ENCODE data around the gene ACOX1. TPM values are rescaled to one million over a fixed set of nuclear protein-coding genes. Genes with fewer than 3 reads are reported as not detected.

ACOX1 gene
- total RNA-seq, 4 donors from 2014 or later = 11.2 to 70.0 (median 42.0) TPM

DNA sequence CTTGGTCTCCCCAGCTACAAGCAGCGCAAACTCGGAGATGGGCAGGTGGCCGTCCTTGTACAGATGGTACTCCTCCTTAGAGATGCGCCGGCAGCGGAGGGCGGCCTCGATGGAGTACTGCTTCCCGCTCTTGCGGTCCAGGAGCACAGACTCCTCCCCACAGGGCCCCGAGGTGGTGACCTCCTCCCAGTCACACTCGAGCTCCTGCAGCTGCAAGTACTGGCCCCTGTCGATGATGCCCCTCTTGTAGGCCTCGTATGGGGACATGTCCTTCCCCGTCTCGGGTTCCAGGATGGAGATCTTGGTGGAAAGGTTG is 28.8 kb upstream of the ACOX1 start:
- Histone ChIP-seq H3K27me3 (no peaks in the 10 kb centered on the region), H3K27ac (no peak overlapping the region), H3K36me3 (no peaks in the 10 kb centered on the region), H3K4me1 (no peaks in the 10 kb centered on the region), H3K4me3 (no peak overlapping the region), H3K9me3 (no peaks in the 10 kb centered on the region)
- intact Hi-C loops (cut with DNase I; ENCODE audit: low total_unique reads) = no loop called here
- TF ChIP-seq, protein P1, sequence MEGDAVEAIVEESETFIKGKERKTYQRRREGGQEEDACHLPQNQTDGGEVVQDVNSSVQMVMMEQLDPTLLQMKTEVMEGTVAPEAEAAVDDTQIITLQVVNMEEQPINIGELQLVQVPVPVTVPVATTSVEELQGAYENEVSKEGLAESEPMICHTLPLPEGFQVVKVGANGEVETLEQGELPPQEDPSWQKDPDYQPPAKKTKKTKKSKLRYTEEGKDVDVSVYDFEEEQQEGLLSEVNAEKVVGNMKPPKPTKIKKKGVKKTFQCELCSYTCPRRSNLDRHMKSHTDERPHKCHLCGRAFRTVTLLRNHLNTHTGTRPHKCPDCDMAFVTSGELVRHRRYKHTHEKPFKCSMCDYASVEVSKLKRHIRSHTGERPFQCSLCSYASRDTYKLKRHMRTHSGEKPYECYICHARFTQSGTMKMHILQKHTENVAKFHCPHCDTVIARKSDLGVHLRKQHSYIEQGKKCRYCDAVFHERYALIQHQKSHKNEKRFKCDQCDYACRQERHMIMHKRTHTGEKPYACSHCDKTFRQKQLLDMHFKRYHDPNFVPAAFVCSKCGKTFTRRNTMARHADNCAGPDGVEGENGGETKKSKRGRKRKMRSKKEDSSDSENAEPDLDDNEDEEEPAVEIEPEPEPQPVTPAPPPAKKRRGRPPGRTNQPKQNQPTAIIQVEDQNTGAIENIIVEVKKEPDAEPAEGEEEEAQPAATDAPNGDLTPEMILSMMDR (IDR thresholded peaks at IDR 0.05) = no peak
- TF ChIP-seq POLR2A (IDR thresholded peaks at IDR 0.05) = no peak
- DNase-seq = no peak

DNA sequence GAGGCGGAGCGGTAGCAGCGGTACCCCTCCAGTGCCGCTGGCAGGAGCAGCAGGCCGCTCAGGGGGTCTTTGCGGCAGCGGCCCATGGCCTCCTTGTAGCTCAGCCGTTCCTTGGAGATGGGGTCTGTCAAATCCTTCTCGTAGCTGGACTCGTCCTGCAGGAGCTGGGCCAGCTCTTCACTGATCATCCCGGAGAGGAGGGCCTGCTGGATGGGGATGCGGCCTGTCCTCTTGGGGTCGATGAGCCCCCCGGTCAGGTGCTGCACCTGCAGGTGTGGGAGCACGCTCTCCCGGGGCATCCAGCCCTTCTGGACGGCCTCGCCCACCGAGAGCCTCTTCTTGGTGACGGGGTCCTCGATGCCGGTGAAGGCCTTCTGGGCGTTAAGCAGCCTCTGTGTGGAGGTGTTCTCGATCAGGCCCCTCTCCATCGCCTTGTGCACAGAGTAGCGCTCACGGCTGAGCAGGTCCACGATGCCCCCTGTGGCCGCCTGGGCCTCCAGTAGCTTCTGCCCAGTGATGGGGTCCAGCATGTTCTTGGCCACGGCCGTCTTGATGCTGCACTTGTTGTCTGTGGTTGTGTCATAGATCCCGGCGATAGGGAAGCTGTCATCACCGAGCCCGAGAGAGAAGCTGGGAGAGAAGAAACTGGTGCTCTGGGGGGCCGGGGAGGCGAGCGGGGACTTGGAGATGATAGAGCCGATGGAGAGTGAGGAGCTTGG is 28.3 kb upstream of the ACOX1 start:
- DNase-seq = no peak
- Histone ChIP-seq H3K27me3 (no peaks in the 10 kb centered on the region), H3K4me1 (no peaks in the 10 kb centered on the region), H3K9me3 (no peaks in the 10 kb centered on the region), H3K27ac (no peak overlapping the region), H3K4me3 (no peak overlapping the region), H3K36me3 (no peaks in the 10 kb centered on the region)
- intact Hi-C loops (cut with DNase I; ENCODE audit: low total_unique reads) = no loop called here
- TF ChIP-seq POLR2A (IDR thresholded peaks at IDR 0.05) = no peak
- TF ChIP-seq, protein P1 (IDR thresholded peaks at IDR 0.05) = no peak

DNA sequence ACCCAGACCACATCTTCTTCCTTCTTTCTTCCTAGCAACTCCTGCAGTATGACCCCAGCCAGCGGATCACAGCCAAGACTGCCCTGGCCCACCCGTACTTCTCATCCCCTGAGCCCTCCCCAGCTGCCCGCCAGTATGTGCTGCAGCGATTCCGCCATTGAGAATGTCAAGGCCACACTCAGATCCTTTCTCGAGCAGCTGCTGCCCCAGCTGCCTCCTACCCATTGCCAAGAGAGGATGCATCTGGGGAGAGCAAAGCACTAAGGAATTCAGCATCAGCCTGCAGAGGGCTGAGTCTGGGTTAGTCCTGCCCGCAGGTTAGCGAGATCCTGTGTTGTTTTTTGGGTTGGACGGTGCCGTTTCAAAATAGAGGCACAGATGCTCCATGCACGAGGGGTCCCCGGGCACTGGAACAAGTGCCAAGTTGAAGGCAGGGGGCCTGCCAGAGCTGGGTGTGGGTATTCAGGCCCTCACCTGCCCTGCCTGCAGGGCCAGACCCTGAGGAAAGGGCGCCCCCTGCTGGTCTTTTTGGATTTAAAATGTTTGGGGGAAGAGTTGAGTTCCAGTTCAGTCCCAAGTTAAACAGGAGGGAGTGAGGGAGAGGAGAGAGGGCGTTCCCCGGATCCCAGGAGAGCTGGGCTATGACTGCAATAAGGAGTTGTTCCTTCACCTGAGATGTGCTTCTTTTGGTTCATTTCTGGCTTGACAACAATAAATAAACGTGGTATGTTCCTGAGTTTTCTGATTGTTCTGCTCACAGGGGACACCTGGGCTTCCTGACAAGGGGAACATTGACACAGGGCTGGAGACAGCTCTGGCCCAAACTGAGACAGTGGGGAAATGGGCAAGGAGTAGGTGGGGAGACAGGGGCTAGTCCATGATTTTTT is 26.5 kb upstream of the ACOX1 start:
- no peak overlapping the region for H3K4me3 ChIP-seq
- peak overlapping the region; percentile 52 to 55 for H3K27ac ChIP-seq
- TF ChIP-seq, protein P1 (IDR thresholded peaks at IDR 0.05) = peak; percentile 67 to 76 (median 70)
- TF ChIP-seq POLR2A (IDR thresholded peaks at IDR 0.05) = no peak
- H3K27me3 ChIP-seq = no peaks in the 10 kb centered on the region
- no peaks in the 10 kb centered on the region for H3K36me3 ChIP-seq
- peak; percentile 79 to 82 for DNase-seq
- no peaks in the 10 kb centered on the region for H3K9me3 ChIP-seq
- H3K4me1 ChIP-seq = no peaks in the 10 kb centered on the region
- intact Hi-C loops (cut with DNase I; ENCODE audit: low total_unique reads) = loop anchor here (2.0 kb wide), 1 partner anchor 99 kb away; no protein-coding TSS in a partner anchor

DNA sequence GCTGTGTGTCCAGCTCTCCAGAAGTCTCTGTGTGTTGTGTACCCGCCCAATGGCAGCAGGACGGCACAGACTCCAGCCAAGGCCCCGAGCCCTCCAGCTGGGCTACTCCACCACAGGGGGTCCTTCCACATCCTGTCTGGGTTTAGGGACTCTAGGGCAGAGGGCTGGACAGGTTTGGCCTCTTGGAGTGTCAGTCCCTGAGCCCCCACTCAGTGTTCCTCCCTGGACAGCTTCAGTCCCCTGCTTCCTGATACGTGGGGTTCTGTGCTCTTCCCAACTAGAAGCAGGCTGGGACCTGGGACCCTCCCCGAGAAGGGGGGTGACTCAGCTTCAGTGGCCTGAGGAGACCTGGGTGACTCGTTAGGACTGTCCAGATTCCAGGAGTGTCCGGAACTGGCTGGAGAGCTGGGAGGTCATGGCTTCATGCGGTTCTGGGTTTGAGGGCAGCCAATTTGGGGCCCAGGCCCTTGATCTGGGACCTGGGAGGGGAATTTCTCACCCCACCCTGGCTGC is 25.8 kb upstream of the ACOX1 start:
- no peak for DNase-seq
- Histone ChIP-seq H3K27ac (peak overlapping the region; percentile 50 to 55), H3K9me3 (no peaks in the 10 kb centered on the region), H3K27me3 (no peaks in the 10 kb centered on the region), H3K4me1 (no peaks in the 10 kb centered on the region), H3K4me3 (no peak overlapping the region), H3K36me3 (no peaks in the 10 kb centered on the region)
- TF ChIP-seq, protein P1 (IDR thresholded peaks at IDR 0.05) = no peak
- no peak for TF ChIP-seq POLR2A (IDR thresholded peaks at IDR 0.05)
- intact Hi-C loops (cut with DNase I; ENCODE audit: low total_unique reads) = loop anchor here (2.0 kb wide), 1 partner anchor 98 kb away; no protein-coding TSS in a partner anchor

DNA sequence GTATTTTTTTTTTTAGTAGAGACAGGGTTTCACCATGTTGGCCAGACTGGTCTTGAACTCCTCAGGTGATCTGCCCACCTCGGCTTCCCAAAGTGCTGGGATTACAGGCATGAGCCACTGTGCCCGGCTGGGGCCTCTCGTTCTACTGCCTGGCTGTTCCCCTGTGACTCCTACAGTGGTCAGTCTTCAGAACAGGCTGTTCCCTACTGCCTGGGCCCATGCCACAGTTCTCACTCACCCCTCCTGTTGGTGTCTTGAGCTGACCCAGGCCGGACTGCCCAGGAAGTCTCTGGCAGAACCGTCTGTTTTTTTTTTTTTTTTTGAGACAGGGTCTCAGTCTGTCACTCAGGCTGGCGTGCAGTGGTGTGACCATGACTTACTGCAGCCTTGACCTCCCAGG is 24.9 kb upstream of the ACOX1 start:
- TF ChIP-seq, protein P1 (IDR thresholded peaks at IDR 0.05) = no peak
- no peak for TF ChIP-seq POLR2A (IDR thresholded peaks at IDR 0.05)
- DNase-seq = no peak
- Histone ChIP-seq H3K27ac (no peak overlapping the region), H3K36me3 (no peaks in the 10 kb centered on the region), H3K4me3 (no peak overlapping the region), H3K4me1 (no peaks in the 10 kb centered on the region), H3K9me3 (no peaks in the 10 kb centered on the region), H3K27me3 (no peaks in the 10 kb centered on the region)
- intact Hi-C loops (cut with DNase I; ENCODE audit: low total_unique reads) = loop anchor here (2.0 kb wide), 1 partner anchor 97 kb away; no protein-coding TSS in a partner anchor
